H9 (cell line): ENCODE data around the gene ACSBG1. TPM values are rescaled to one million over a fixed set of nuclear protein-coding genes. Genes with fewer than 3 reads are reported as not detected.

Source experiments
- DNase-seq: peaks from one replicate; pipeline ENCODE4 v3.0.0-alpha.2; 2017
- H2AFZ ChIP-seq: one replicate; pipeline ENCODE4 v1.6.1; 2013; ENCODE audit warnings: mild to moderate bottlenecking, low read length, control low read depth, moderate library complexity
- H2AK5ac ChIP-seq: 2 replicates; pipeline ENCODE4 v1.6.1; 2013; ENCODE audit warnings: low read length, control low read depth, mixed read lengths; ENCODE audit not compliant: insufficient read length
- H2BK120ac ChIP-seq: one replicate; pipeline ENCODE4 v1.6.1; 2013; ENCODE audit warnings: low read depth, mild to moderate bottlenecking, low read length, control low read depth, inconsistent platforms; ENCODE audit not compliant: poor library complexity, severe bottlenecking
- H2BK12ac ChIP-seq: 2 replicates; pipeline ENCODE4 v1.6.1; 2013; ENCODE audit warnings: low read length, control low read depth, mixed read lengths, low read depth; ENCODE audit not compliant: insufficient read length
- H2BK15ac ChIP-seq: 2 replicates; pipeline ENCODE4 v1.6.1; 2013; ENCODE audit warnings: low read depth, low read length, control low read depth
- H2BK20ac ChIP-seq: one replicate; pipeline ENCODE4 v1.6.1; 2013; ENCODE audit warnings: low read depth, mild to moderate bottlenecking, low read length, control low read depth, inconsistent platforms; ENCODE audit not compliant: poor library complexity, severe bottlenecking
- H2BK5ac ChIP-seq: 2 replicates; pipeline ENCODE4 v1.6.1; 2013; ENCODE audit warnings: low read length, control low read depth, mixed read lengths; ENCODE audit not compliant: insufficient read length
- H3K14ac ChIP-seq: 2 replicates; pipeline ENCODE4 v1.6.1; 2013; ENCODE audit warnings: low read length, control low read depth; ENCODE audit not compliant: insufficient read depth
- H3K18ac ChIP-seq: 2 replicates; pipeline ENCODE4 v1.6.1; 2013; ENCODE audit warnings: low read depth, mild to moderate bottlenecking, mixed read lengths, low read length, control low read depth; ENCODE audit not compliant: insufficient read length
- H3K23ac ChIP-seq: 2 replicates; pipeline ENCODE4 v1.6.1; 2013; ENCODE audit warnings: low read length, control low read depth, mixed read lengths, low read depth; ENCODE audit not compliant: insufficient read length
- H3K23me2 ChIP-seq: 2 replicates; pipeline ENCODE4 v1.6.1; 2013; ENCODE audit warnings: low read depth, mild to moderate bottlenecking, mixed read lengths, low read length, control low read depth; ENCODE audit not compliant: insufficient read length, poor library complexity, severe bottlenecking
- H3K27ac ChIP-seq: 2 replicates; pipeline ENCODE4 v1.5.1; 2013; ENCODE audit warnings: low read length, control low read depth, mixed read lengths, low read depth; ENCODE audit not compliant: insufficient read length
- H3K27me3 ChIP-seq: 2 replicates; pipeline ENCODE4 v1.6.1; 2013; ENCODE audit warnings: low read length, control low read depth, inconsistent platforms; ENCODE audit not compliant: insufficient read depth
- H3K4ac ChIP-seq: 2 replicates; pipeline ENCODE4 v1.6.1; 2013; ENCODE audit warnings: low read depth, mild to moderate bottlenecking, control low read depth, inconsistent platforms, low read length, moderate library complexity
- H3K4me1 ChIP-seq: 2 replicates; pipeline ENCODE4 v1.6.1; 2013; ENCODE audit warnings: low read length, control low read depth, inconsistent platforms; ENCODE audit not compliant: insufficient read depth
- H3K4me2 ChIP-seq: 2 replicates; pipeline ENCODE4 v1.6.1; 2013; ENCODE audit warnings: low read length, control low read depth, mixed read lengths; ENCODE audit not compliant: insufficient read length, insufficient read depth
- H3K56ac ChIP-seq: 2 replicates; pipeline ENCODE4 v1.6.1; 2013; ENCODE audit warnings: low read depth, mild to moderate bottlenecking, mixed read lengths, low read length, control low read depth; ENCODE audit not compliant: insufficient read length
- H3K79me1 ChIP-seq: 2 replicates; pipeline ENCODE4 v1.6.1; 2013; ENCODE audit warnings: low read depth, mild to moderate bottlenecking, moderate library complexity, low read length, control low read depth, inconsistent platforms; ENCODE audit not compliant: insufficient read depth, poor library complexity, severe bottlenecking
- H3K79me2 ChIP-seq: 2 replicates; pipeline ENCODE4 v1.6.1; 2013; ENCODE audit warnings: low read length, control low read depth, inconsistent platforms; ENCODE audit not compliant: insufficient read depth
- H3K9ac ChIP-seq: 2 replicates; pipeline ENCODE4 v1.6.1; 2013; ENCODE audit warnings: low read length, control low read depth, mixed read lengths; ENCODE audit not compliant: insufficient read length; ENCODE audit errors: extremely low read depth
- H3K9me3 ChIP-seq: one replicate; pipeline ENCODE4 v1.6.1; 2013; ENCODE audit warnings: low read depth, low read length, inconsistent platforms; ENCODE audit not compliant: control insufficient read depth
- H3T11ph ChIP-seq: one replicate; pipeline ENCODE4 v1.6.1; 2013; ENCODE audit warnings: mild to moderate bottlenecking, low read length, control low read depth, inconsistent platforms
- H4K20me1 ChIP-seq: one replicate; pipeline ENCODE4 v1.6.1; 2013; ENCODE audit not compliant: control insufficient read depth, insufficient read length, insufficient read depth
- H4K5ac ChIP-seq: 2 replicates; pipeline ENCODE4 v1.6.1; 2013; ENCODE audit warnings: low read depth, mild to moderate bottlenecking, mixed read lengths, low read length, control low read depth; ENCODE audit not compliant: insufficient read length
- H4K8ac ChIP-seq: replicated peaks from 2 replicates; pipeline ENCODE4 v1.6.1; 2013; ENCODE audit warnings: low read length, control low read depth, mixed read lengths, low read depth; ENCODE audit not compliant: insufficient read length
- H4K91ac ChIP-seq: 2 replicates; pipeline ENCODE4 v1.6.1; 2013; ENCODE audit warnings: low read depth, mild to moderate bottlenecking, moderate library complexity, mixed read lengths, low read length, control low read depth; ENCODE audit not compliant: insufficient read length
- H3K27ac Mint-ChIP-seq, 3 experiments: 2 replicates in 2 of 3; 3 replicates in 1 of 3; pipeline ENCODE4 v1.8.0; 2020 to 2021; ENCODE audit warnings: mixed read lengths in 3 of 3, mild to moderate bottlenecking in 1 of 3, moderate library complexity in 1 of 3
- H3K27me3 Mint-ChIP-seq: 2 replicates; pipeline ENCODE4 v1.8.0; 2021; ENCODE audit warnings: low read depth, mild to moderate bottlenecking, moderate library complexity, mixed read lengths
- H3K36me3 Mint-ChIP-seq, 3 experiments: 2 replicates in 2 of 3; 3 replicates in 1 of 3; pipeline ENCODE4 v1.8.0; 2020 to 2021; ENCODE audit warnings: low read depth in 3 of 3, mixed read lengths in 3 of 3; ENCODE audit not compliant: insufficient read depth in 1 of 3
- H3K4me1 Mint-ChIP-seq, 2 experiments: 2 replicates each; pipeline ENCODE4 v1.8.0; 2020; ENCODE audit warnings: mixed read lengths in 2 of 2
- H3K4me3 Mint-ChIP-seq, 2 experiments: 2 replicates in 1 of 2; 3 replicates in 1 of 2; pipeline ENCODE4 v1.8.0; 2020 to 2021; ENCODE audit warnings: mild to moderate bottlenecking in 2 of 2, mixed read lengths in 2 of 2, moderate library complexity in 1 of 2
- H3K9me3 Mint-ChIP-seq, 2 experiments: 2 replicates in 1 of 2; 3 replicates in 1 of 2; pipeline ENCODE4 v1.8.0; 2020; ENCODE audit warnings: mild to moderate bottlenecking in 2 of 2, mixed read lengths in 2 of 2, moderate library complexity in 1 of 2
- CTCF ChIP-seq: fragments of 200-600 bp; sonication (generic); conservative IDR thresholded peaks from 3 replicates; pipeline ENCODE4 v1.8.0; 2021; ENCODE audit warnings: antibody characterized with exemption, mild to moderate bottlenecking
- WGBS: extraction: QIAGEN DNeasy Blood & Tissue Kit; methylation state at CpG from one replicate; pipeline ENCODE4 v1.1.7; 2013; ENCODE audit warnings: missing lambda C conversion rate, low lambda C conversion rate, mixed read lengths; ENCODE audit not compliant: insufficient read length; ENCODE audit errors: extremely low coverage; 5-methylcytosine and 5-hydroxymethylcytosine counted together
- total RNA-seq: library from RNA; stranded (reverse); gene quantifications from 2 replicates; pipeline ENCODE4 v1.2.1, GENCODE V29; 2021

Gene ACSBG1
- total RNA-seq, 1 experiment from 2014 or later: 2.2 TPM

GRCh38 chr15:78120523-78120922 is 113.8 kb downstream of the ACSBG1 start:
- Mint-ChIP-seq H3K27me3 (no peaks in the 10 kb centered on the region; the same call in 1 of the 2 replicates), H3K36me3 (peaks cover 0 to 7% (median 6%) of the 10 kb centered on the region in 3 experiments; a peak in 3 of 7 replicates), H3K4me1 (peaks cover 14 to 24% of the 10 kb centered on the region in 2 experiments), H3K4me3 (peak overlapping the region in 1 of 2 experiments; percentile 2; a peak in 1 of 5 replicates), H3K9me3 (no peaks in the 10 kb centered on the region), H3K27ac (peak overlapping the region; percentile 57 to 90 (median 77); a peak in 4 of 7 replicates)
- Histone ChIP-seq H2BK20ac (no peak overlapping the region), H3K56ac (no peak overlapping the region), H4K91ac (no peak overlapping the region), H4K8ac (no peak overlapping the region), H3K14ac (no peak overlapping the region), H3K79me2 (no peaks in the 10 kb centered on the region), H2AK5ac (no peak overlapping the region), H3T11ph (no peak overlapping the region), H3K27me3 (no peaks in the 10 kb centered on the region), H2BK15ac (no peak overlapping the region), H2AFZ (no peak overlapping the region), H4K20me1 (no peaks in the 10 kb centered on the region), H3K79me1 (no peaks in the 10 kb centered on the region), H3K18ac (no peak overlapping the region), H3K23me2 (no peaks in the 10 kb centered on the region), H3K4me1 (no peaks in the 10 kb centered on the region; the same call in 1 of the 2 replicates), H3K23ac (no peak overlapping the region), H2BK120ac (no peak overlapping the region), H4K5ac (no peak overlapping the region), H3K9me3 (no peaks in the 10 kb centered on the region), H2BK5ac (no peak overlapping the region), H3K4me2 (no peak overlapping the region), H3K4ac (no peak overlapping the region), H3K27ac (no peak overlapping the region), H2BK12ac (no peak overlapping the region), H3K9ac (no peak overlapping the region)
- no CpG with 5 or more reads among the region's 5 CpGs for WGBS
- no peak for TF ChIP-seq CTCF
- peak; percentile 43 for DNase-seq

Other genes starting within 250 kb of the ACSBG1 start
- 16.0 and 17.6 TPM in 2 replicates for gene TBC1D2B, start 156.9 kb downstream of the ACSBG1 start, total RNA-seq
- gene SH2D7, start 142.0 kb downstream of the ACSBG1 start, total RNA-seq: not detected in 2 replicates
- gene CIB2, start 103.1 kb downstream of the ACSBG1 start, total RNA-seq: 37.1 and 43.2 TPM in 2 replicates
- gene IDH3A, start 85.2 kb downstream of the ACSBG1 start, total RNA-seq: 38.9 and 40.2 TPM in 2 replicates
- 0.13 and 0.35 TPM in 2 replicates for gene DNAJA4, start 30.0 kb upstream of the ACSBG1 start, total RNA-seq
- gene SKIC8, start 65.0 kb upstream of the ACSBG1 start, total RNA-seq: 43.8 and 45.6 TPM in 2 replicates
- gene CRABP1, start 105.8 kb upstream of the ACSBG1 start, total RNA-seq: 93.0 and 93.1 TPM in 2 replicates
- gene IREB2, start 203.7 kb upstream of the ACSBG1 start, total RNA-seq: 87.6 and 93.3 TPM in 2 replicates